GM19467 (cell line): ENCODE data around the gene ARPP19.
A peak's percentile ranks its signal among the peaks of the same experiment; 100 is the strongest.
"Not testable (repeated sequence)": the region's sequence is repeated elsewhere in the genome, so short reads cannot be mapped to it uniquely, and the experiment has no call there.

Experiments used
- ATAC-seq: cut with Tn5 transposase; IDR thresholded peaks from one replicate; pipeline ENCODE4 v1.9.1; 2021; ENCODE audit warnings: mild to moderate bottlenecking, moderate library complexity; ENCODE audit not compliant: unreplicated experiment

Gene ARPP19, protein sequence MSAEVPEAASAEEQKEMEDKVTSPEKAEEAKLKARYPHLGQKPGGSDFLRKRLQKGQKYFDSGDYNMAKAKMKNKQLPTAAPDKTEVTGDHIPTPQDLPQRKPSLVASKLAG

DNA sequence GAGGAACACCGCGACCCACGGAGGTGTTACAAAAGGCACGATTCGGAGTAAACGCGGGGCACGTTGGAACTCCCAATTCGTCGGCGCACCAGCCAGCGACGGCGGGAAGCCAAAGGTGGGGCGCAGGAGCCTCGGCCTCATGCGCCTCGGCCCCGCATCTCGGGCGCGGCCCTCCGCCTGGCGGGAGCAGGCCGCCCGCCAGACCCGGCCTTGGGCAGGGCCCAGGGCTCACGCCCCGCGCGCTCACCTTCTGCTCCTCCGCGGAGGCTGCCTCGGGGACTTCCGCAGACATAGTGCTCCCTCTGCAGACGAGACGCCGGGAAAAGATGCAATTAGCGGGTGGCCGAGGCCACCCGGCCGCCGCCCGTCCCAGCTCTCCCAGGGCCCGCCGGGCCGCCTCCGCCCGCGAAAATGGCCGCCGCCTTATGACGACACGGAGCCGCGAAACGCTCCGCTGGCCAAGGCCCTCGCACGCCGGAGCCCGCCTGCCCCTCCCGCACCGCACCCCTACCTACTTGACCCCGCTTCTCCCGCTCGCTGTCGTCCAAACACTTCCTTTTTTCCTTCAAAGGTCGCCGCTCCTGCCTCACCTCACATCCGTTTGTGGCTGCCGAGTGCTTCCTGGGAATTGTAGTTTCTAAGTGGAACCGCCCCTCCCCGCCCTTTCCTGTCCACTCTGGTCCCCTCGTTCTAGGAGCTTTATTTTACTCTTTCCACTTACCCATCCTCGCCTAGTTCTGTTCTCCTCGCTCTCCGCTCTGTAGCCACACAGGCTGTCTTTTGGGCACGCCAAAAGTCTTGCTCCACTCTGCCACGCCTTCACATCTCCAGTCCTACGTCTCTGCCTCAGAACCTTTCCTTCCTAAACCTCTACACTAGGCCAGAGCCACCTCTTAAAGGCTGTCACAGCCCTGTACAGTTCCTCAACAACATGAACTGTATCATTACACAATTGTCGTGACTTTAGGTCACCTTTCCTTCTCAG is at the start of gene ARPP19:
Gene ARPP19, minus strand, starts transcription at position 430 of the 985 bp plus-strand sequence. Its CDS starts 138 bp downstream, at position 292.
- peak; percentile 74 for ATAC-seq

DNA sequence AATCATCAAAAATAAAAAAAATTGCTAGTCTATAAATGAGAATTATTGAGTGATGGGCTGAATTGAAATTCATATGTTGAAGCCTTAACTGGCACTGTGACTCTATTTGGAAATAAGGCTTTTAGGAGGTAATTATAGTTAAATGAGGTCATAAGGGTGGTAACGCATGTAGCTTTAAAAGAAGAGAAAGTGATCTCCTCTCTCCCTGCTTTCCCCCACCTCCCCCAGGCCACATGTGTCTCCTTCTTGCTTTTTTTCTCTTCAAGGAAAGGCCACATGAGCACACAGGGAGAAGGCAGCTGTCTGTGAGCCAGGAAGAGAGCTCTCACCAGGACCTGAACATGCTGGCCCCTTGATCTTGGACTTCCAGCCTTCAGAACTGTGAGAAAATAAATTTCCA is 48.2 kb upstream of the ARPP19 start:
- no peak for ATAC-seq

DNA sequence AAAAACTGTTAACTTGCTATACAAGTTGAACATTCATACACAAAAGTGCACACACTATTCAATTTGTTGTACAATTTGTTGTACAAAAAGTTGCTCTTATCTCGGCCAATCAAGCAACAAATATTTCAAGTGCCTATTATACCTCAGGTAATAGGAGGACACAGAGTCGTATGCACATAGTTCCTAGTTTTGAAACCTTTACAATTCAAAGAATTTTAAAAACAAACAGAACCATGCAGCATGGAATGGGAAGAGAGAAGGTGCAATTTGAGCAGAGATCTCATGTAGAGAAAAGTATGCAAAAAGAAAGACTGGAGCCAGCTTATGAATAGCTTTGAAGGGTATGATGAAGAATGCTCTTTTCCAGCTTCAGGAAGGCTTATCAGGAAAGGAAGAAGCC is 46.5 kb upstream of the ARPP19 start:
- no peak for ATAC-seq

DNA sequence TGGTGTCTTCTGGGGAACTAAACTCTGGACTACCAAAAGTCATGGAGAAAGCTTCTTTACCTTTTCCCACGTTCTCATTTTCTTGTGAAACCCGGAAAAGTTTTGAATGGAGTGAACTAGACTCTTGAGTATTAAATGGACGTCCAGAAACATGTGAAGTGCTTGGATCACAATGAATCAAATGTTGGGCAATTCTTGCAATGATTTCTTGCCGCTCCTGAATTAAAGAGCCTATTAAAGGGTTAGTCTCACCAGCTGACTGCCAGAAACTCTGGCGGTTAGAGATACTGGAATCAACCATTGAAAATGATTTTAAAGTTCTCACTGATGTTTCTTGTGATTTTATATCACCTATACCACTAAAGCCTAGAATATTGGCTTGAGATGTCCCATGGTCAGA is 40.8 kb upstream of the ARPP19 start:
- ATAC-seq, result no peak

DNA sequence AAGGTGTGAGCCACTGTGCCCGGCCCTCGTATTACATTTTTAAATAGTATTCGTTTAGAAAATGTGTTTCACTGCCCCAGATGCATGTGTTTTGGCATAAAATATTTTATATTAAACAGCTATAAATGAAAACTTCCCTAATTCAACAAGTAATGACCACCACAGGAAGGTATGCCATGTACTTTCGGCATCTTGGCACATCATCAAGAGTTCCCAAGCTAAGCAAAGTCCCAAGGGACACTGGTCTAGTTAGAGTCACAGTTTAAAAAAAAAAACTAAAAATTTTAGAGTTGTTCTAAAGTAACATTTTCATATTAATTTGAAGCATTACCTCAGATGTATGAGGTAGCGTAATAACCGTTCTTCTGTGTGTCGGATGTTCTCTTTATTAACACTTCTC is 15.6 kb upstream of the ARPP19 start:
- no peak for ATAC-seq

DNA sequence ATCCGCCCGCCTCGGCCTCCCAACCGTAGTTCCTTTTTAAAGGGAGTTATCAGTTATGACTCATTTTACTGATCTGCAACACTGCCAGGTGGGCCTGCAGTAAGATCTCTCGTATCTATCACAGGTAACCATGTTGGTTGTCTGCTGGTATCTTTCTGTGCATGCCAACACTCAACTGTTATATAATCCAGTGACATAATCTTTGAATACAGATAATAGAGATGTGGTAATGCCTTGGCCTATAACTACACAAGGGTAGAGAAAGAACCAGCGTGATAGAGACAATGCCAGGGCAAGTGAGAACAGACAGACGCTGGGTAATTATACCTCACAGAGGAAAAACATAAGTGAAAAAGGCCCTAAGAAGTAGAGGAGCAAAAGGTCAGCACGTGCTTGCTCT is 11.0 kb upstream of the ARPP19 start:
- no peak for ATAC-seq

DNA sequence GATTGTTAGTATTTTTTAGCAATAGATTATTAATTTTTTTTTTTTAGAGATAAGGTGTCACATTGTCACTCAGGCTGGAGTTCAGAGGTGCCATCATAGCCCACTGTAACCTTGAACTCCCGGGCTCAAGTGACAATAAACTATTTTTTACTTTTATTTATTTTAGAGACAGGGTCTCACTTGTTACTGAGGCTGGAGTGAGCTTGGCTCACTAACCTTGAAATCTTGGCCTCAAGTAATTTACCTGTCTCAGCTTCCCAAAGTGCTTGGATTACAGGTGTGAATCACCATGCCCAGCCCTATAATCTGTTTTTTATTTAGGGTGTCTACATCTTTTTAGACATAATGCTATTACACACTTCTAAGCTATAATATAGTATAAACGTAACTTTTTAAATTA is 7.9 kb upstream of the ARPP19 start:
- ATAC-seq, result no peak

DNA sequence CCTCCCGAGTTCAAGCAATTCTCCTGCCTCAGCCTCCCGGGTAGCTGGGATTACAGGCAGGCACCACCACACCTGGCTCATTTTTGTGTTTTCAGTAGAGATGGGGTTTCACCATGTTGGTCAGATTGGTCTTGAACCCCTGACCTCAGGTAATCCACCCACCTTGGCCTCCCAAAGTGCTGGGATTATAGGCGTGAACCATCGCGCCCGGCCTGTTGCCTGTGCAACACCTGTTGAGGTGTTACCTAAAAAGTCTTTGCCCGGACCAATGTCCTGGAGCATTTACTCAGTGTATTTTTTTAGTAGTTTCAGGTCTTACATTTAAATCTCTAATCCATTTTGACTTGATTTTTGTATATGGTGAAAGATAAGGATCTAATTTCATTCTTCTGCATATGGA is 6.7 kb upstream of the ARPP19 start:
- ATAC-seq, result not testable (repeated sequence)

DNA sequence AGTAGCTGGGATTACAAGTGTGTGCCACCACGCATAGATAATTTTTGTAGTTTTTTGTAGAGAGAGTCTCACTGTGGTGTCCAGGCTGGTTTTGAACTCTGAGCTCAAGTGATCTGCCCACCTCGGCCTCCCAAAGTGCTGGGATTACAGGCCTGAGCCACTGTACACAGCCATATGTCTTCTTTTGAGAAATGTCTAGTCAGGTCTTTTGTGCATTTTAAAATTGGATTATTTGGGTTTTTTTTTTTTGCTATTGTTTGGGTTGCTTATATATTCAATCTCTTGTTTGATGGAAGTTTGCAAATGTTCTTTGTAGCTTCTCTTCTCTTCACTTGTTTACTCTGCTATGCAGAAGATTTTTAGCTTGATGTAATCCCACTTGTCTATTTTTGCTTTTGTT is 6.2 kb upstream of the ARPP19 start:
- no peak for ATAC-seq

DNA sequence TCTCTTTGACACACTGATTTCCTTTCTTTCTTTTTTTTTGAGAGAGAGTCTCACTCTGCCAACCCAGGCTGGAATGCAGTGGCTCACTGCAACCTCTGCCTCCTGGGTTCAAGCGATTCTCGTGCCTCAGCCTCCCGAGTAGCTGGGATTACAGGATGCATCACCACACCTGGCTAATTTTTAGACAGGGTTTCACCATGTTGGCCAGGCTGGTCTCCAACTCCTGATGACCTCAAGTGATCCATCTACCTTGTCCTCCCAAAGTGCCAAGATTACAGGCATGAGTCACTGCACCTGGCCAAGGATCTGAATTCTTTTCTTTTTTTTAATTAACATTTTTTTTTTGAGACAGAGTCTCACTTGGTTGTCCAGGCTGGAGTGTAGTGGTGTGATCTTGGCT is 5.8 kb upstream of the ARPP19 start:
- ATAC-seq, result not testable (repeated sequence)

DNA sequence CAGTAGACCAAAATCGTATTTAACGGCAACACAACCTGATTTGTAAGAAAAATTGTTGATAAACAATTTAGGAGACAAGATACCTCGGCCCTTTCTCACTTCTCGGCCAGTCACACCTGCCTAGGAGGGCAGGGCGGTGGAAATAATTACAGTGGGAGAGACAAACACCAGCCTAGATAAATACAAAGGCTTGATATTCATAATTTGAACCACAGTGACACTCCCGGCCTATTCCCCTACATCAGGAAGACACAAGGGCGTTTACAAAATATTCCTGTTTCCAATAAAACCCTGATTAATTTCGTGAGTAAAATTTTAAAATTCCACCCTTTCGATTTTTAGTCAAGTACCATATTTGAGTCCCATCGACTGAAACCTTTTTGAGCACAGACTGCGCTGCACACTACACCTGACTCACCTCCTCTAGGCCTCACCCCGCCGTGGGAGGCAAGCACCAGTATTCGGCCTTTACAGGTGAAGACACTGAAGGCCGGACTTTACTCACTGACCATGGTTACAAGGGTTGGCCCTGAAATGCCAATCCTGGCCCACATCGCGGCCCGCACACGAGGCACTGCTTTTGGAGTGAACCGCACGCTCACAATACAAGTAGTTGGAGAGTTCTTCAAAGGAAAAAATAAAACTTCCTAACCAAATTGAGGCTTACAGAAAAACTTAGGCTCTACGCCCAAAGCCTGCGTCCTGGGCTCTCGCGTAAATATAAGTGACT is 794 bp downstream of the ARPP19 start:
- ATAC-seq, result no peak

DNA sequence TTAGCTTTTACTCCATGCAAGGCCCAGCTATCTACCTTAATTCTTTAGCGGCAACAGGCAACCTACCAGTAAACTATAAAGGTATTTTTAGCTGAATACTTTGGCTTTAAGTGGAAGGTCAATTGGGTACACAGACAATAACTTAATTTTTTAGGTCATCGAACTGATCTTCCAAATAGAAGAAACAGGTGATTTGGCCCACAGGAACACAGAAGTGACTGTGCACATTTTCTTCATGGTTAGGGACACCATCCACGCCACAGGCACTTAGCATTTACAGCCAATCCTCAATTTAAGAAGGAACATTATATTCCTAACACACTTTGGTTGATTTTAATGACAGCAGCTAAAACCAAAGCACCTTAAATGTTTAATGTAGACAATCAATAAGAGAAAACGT is 1.9 kb downstream of the ARPP19 start:
- no peak for ATAC-seq

DNA sequence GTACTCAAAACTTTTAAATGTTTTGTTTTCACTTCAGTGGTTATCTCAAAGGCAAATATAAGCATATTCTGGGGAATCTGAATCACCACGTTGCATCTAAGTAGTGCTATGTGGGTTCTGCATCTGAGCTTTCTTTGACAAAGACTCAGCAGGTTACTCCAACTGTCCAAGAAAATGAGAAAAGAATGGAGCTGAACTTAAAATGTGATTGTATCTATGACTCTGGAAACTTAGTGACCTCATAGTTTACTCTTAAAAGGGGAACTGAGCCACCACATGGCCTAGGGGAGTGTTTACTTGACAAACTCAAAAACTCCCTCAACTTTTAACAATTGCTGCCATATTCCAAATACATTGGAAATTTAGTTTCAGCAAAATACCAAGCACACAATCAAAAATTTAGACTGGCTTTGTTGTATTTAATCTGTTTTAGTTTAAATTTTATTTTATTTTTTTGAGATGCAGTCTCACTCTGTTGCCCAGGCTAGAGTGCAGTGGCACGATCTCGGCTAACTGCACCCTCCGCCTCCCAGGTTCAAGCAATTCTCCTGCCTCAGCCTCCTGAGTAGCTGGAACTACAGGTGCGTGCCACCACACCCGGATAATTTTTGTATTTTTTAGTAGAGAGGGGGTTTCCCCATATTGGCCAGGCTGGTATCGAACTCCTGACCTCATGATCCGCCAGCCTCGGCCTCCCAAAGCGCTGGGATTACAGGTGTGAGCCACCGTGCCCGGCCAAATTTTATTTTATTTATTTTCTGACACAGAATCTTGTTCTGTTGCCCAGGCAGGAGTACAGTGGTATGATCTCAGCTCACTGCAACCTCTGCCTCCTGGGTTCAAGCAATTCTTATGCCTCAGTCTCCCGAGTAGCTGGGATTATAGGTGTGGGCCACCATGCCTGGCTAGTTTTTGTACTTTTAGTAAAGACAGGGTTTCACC is 3.1 kb downstream of the ARPP19 start:
- ATAC-seq, result not testable (repeated sequence)

DNA sequence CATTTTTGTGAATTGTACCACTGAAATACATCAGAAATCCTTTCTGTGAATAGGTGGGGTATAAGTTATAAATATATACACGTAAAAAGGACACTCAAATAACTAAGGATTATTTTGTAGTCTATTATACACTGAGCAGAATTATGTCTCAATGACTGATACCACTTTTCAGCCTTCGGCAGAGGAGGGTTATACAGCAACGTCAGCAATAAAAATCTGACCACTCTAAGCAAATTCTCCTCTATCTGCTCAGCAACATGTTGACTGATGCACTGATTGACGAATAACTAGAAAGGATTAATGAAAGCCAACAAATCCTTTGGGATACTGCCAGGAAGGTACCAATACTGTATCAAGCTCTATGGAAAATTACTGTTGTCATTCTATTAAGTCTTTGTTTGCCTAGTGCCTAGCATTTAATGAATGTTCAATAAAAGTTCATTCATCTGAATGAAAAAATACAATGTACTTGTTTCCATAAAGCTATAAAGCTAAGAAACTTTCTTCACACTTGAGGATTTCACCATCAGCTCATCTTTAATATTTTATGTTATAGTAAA is 5.2 kb downstream of the ARPP19 start:
- no peak for ATAC-seq

DNA sequence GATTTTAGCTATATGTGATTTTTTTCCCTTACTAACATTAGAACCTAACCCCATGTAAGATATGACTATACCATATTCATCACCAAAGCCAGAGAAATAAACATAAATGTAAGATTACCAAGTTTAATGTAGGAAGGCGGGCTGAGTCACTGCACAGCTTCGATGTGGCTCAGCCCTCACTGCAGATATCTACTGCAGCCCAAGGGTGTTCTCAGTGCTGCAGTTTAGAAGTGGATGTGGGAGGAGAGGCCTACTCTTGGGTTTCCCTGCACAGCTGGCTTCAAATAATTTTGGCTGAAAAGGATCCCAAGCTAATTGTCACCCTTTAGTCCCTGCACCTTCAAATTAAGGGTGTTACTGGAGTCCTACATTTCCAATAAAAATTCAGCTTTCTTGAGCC is 9.3 kb downstream of the ARPP19 start:
- no peak for ATAC-seq

DNA sequence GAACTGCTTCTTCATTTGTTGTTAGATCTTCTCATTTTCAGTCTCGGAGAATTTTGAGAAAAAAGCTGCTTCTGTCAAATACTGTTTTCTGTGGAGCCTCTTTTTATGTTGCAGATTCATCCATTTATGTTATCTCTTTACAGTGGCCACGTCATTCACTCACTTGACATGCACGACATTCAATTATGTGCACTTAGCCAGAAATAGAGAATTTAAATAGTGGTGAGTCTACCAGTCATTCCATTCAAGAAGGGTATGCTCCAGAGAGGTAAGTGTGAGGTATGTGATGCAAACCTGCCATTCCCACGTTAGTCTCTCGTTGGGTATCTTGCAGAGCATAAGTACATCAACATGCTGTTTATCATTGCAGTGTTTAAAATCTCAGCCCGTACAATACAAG is 9.8 kb downstream of the ARPP19 start:
- ATAC-seq, result no peak

DNA sequence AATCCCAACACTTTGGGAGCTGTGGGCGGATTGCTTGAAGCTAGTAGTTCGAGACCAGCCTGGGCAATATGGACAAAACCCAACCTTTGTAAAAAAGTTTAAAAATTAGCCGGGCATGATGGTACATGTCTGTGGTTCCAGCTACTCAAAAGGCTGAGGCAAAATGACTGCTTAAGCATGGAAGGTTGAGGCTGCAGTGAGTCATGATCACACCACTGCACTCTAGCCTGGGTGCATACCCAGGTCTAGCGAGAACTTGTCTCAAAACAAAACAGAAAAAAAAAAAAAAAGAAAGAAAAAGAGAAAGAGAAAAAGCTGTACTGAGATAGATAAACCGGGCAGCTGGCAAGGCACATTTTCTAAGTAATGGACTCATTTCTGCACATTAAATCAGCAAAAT is 10.6 kb downstream of the ARPP19 start:
- peak; percentile 67 for ATAC-seq

DNA sequence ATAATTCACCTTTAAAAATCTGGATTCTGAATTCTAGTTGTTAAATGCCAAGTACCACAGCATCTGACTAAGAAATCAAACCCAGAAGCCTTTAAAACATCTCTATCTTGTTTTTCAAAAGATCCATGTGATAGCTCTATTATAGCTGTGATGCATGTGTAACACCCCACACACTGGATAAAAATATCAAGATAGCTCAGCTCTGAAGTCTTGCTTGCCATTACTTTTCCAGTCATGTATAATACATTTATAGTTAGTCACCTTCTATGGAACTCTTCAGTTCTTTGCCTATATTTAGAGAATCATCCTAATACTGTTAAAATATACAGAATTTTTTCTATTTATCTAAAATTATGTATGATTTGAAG is 11.6 kb downstream of the ARPP19 start:
- ATAC-seq, result no peak

DNA sequence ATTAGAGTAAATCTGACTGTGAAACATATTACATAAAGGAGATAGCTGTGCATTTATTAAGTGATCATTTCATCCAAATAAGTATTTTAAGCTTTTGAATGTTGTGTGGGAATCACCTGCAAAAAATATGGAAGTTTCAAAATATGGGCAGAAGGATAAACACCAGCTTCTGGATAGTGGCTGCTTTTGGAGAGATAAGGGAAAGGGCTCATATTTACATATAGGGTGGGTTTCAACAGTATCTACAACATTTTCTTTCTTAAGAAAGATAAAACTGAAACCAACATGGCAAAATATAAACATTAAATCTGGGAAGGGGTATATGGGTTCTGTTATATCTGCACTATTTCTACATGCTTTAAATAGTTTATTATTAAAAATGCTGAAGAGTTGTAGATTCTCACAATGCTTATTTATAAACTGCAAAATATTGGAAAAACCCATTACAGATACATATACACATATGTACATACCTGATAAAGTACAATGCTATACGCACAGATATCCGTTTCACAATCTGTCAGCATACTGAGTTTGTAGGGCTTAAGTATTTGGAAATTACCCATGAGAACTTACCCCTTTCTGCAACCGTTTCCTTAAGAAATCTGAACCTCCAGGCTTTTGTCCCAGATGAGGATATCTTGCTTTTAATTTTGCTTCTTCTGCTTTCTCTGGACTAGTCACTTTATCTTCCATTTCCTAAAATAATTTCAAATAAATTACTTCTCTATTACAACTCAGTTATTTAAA is 12.1 kb downstream of the ARPP19 start:
- ATAC-seq, result no peak

DNA sequence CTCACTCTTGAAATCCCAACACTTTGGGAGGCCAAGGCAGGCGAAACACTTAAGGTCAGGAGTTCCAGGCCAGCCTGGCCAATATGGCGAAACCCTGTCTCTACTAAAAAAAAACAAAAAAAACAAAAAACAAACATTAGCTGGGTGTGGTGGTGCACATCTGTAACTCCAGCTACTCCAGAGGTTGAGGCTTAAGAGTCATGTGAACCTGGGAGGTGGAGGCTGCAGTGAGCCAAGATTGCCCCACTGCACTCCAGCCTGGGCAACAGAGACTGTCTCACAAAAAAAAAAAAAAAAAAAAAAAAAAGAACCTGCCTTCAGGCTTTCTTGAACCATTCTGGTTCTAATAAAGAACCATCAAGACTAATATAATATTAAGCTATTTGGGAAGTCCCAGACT is 16.5 kb downstream of the ARPP19 start:
- ATAC-seq, result no peak
